Dermis blood vessel endothelial cell (primary cell): ENCODE measurements around the gene CD22. TPM values are rescaled to one million over a fixed set of nuclear protein-coding genes. Genes with fewer than 3 reads are reported as not detected.

ENCODE experiments used
- DNase-seq: peaks from one replicate; pipeline ENCODE4 v3.0.0; 2010
- total RNA-seq: library from RNA; depleted of rRNA; stranded (reverse); fragments of >200 nt; gene quantifications from 2 replicates; pipeline ENCODE4 v1.2.3, GENCODE V29; 2014

CD22 gene
- total RNA-seq, 1 donor from 2014 or later = 0.34 TPM

DNA sequence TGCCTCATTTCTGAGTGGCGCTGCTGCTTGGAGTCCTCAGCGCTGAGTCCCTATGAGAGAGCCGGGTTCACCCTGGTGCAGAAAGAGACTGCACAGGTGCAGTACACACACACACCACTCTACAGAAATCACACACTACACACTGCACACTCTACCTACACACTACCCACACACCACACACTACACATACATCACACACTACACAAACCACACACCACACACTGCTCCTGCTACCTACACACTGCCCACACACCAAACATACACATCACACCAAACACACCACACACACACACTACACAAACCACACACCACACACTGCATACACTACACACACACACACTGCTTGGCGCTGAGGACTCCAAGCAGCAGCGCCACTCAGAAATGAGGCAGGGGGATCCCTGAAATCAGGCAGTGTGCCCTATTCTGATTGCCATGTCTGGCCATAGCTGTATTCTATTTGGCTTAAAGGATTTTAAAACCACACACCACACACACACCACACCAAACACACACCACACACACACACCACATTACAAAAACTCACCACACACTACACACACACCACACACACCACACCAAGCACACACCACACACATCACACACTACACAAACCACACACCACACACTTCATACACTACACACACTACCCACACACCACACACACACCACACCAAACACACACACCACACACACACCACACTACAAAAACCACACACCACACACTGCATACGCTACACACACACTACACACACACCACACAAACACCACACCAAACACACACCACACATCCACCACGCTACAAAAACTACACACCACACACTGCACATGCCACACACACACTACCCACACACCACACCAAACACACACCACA lies 32.1 kb upstream of the CD22 start:
- no peak for DNase-seq

DNA sequence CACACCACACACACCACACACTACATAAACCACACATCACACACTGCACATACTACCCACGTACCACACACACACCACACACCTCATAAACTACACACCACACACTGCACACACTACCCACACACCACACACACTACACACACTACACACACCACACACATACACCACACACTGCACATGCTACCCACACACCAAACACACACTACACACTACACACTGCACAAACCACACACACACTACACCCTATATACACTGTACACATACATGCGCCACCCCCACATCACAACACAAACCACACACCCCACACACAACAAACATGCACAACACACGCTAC lies 31.5 kb upstream of the CD22 start:
- DNase-seq = no peak

DNA sequence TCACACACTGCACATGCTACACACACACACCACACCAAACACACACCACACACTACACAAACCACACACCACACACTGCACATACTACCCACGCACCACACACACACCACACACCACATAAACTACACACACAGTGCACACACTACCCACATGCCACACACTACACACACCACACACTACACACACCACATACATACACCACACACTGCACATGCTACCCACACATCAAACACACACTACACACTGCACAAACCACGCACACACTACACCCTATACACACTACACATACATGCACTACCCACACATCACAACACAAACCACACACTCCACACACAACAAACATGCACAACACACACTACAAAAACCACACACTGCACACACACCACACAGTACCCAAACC lies 31.1 kb upstream of the CD22 start:
- no peak for DNase-seq

DNA sequence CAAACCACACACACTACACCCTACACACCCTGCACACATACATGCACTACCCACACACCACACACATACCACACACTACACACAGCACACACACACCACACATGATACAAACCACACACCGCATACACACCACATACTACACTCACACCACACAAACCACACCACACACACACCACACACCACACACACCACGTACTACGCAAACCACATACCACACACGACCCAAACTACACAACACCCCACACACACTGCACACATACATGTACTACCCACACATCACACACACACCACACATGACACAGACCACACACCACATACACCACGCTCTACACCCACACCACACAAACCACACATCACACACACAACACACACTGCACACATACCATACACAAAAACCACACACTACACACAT lies 30.4 kb upstream of the CD22 start:
- DNase-seq = no peak

DNA sequence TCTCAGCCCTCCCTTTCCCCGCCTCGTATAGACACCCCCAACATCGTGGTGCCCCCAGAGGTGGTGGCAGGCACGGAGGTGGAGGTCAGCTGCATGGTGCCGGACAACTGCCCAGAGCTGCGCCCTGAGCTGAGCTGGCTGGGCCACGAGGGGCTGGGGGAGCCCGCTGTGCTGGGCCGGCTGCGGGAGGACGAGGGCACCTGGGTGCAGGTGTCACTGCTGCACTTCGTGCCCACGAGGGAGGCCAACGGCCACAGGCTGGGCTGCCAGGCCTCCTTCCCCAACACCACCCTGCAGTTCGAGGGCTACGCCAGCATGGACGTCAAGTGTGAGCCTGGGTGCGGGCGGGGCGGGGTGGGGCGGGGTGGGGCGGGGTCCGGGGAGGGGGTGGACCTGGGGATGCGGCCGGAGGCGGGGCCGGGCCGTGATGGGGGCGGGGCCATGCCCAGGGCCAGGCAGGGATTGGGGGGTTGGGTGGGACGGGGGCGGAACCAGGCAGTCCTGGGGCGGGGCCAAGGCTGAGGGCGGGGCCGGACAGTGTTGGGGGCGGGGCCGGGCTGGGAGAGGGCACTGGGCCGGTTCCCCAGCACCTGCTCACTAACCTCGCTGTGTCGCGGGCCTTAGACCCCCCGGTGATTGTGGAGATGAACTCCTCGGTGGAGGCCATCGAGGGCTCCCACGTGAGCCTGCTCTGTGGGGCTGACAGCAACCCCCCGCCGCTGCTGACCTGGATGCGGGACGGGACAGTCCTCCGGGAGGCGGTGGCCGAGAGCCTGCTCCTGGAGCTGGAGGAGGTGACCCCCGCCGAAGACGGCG lies 29.3 kb upstream of the CD22 start:
- DNase-seq = peak; percentile 11

DNA sequence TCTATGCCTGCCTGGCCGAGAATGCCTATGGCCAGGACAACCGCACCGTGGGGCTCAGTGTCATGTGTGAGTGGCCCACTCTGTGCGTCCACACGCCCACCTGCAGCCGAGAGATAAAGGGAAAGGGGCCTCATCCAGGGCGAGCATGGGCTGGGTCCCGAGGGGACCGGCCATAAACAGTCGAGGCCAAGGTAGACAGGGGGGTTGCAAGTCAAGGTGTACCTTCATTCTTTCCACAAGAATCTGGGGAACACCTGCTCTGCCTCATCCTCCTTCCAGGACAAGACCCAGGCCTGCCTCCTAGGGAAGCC lies 28.7 kb upstream of the CD22 start:
- no peak for DNase-seq

DNA sequence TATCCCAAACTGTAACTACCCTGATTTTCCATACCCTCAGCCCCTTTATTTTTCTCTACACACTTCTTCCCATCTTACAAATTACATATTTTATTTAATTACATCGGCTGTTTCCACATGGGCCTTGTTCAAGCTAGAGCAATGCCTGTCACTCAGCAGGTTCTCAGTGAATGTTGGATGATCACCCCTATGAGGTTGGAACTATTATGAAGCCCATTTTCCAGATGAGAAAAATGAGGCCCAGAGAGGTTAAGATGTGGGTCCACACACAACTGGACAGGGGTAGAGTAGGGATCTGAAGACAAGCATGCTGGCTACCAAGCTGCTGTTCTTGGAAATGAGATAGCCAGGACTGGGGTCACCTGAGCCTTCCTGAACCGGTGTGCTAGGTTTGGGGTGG lies 27.0 kb upstream of the CD22 start:
- DNase-seq = no peak

DNA sequence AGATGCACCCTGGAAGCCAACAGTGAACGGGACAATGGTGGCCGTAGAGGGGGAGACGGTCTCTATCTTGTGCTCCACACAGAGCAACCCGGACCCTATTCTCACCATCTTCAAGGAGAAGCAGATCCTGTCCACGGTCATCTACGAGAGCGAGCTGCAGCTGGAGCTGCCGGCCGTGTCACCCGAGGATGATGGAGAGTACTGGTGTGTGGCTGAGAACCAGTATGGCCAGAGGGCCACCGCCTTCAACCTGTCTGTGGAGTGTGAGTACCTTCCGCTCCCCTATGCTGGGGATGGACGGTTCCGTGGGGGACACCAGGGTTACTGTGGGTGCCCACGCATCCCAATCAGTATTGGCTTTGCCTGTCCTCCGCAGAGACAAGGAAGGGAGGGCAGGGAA lies 26.5 kb upstream of the CD22 start:
- DNase-seq = no peak

DNA sequence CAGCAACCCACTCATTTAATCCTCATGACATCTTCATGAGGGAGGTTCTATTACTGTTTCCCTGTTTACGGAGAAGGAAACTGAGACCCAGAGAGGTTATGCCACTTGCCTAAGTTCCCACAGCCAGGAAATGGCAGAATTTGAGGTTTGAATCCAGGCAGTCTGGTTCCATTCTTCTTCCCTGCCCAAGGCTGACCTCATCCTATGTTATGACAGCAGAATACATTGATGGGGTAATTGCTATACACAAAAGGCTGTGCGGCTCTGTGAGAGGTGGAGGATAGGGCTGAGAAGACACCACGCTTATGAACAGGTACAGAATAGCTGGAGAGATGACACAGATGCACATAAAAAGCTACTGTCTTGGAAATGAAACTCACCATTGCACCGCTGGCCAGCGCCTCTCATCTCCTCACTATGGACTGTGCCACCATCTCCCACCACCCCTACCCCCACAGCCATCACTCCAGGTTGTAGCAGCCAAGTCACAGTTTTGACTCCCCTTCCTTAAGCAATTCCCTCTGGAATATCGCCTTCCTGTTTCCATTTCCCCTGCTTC lies 25.6 kb upstream of the CD22 start:
- DNase-seq = no peak

DNA sequence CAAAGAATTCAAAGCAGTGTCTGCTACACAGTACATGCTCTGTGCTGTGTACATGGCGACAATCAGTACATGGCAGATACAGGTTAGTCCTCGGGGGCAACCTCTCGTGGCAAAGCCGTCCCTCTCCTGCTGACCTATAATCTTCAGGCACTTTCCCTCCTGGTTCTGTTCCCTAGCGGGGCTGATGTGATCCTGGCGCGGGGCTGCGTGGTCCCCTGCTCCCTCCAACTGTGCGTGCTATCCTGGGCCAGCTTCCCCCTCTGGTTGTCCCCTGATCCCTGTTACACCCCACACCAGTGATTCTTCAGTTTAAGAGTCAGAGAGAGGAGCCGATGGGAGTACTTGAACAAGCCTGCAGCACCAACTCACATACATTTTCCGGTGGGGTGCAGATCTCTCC lies 25.0 kb upstream of the CD22 start:
- no peak for DNase-seq

DNA sequence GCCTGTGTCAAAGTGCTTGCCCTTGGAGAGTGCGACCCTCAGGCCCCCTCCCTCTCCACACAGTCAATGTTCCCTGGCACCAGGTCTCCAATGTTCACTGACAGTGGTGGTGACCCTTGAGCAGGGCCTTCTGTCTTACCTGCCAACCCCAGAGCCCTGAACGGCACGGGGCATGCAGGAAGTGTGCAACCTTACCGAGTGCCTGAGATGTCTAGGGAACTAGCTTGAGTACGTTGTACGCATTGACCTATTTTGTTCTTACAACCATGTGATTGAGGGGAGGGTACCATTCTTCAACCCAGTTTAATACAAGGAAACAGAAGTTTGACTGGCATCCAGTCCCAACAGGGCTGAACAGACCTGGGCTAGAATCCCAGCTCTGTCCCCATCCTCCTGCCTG lies 23.8 kb upstream of the CD22 start:
- no peak for DNase-seq

DNA sequence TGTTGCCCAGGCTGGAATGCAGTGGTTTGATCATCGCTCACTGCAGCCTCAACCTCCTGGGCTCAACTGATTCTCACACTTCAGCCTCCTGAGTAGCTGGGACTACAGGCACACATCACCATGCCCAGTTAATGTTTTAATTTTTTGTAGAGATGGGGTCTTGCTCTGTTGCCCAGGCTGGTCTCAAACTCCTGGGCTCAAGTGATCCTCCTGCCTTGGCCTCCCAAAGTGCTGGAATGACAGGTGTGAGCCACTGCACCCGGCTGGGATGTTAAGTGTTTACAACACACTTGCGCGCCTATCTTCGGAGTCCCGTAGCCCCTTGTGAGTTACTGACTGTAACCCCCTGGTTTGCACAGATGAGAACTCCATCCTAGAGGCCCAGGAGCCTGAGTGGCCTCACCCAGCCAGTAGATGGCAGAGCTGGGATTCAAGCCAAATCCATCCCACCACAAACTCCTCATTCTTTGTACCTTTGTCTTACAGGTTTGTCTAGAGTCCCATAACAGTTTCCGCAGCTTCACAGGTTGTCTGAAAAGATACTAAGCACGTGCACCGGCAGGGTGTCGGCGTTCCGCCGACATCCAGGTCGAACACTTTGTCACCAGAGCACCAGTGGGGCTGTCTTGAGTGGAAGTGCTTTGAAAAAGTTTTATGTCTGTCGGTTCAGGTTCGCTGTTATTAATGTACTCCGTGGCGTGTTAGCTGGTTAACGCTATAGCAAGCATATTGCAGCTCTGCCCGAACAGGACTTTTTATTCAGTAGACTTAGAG lies 22.3 kb upstream of the CD22 start:
- DNase-seq = peak; percentile 30

DNA sequence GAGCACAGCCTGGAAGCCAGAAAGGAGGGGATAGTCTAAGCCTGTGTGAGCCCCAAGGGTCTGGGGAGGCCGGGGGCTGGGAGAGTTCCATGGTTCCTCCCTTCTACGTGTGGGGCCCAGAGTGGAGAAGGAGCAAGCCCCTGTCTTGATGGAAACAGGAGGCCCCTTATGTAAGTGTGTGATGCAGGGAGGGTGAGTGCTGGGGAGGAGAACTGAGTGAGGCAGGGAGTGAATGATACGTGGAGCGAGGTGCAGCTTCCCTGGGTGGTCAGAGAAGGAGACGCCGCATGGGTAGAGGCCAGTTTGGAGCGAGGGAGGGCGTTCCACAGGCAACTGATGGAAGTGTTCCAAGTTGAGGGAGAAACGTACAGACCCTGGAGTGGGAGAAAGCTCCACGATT lies 21.1 kb upstream of the CD22 start:
- DNase-seq = no peak

DNA sequence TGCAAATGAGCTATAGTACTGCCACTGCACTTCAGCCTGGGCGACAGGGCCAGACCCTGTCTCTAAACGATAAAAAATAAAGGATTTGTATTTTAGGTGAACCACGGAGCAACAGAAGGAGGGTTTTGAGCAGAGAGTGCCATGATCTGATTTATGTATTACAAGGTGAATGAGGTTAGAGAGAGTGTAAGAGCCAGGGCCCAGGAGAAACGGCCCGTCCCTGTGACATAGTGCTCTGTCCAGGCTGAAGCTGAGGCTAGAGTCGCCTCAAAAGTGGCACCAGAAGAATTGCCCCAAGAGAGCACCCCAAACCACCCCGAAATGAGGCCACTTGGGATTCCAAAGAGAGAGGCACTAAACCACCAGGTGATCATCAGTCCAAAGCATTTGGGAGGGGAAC lies 20.1 kb upstream of the CD22 start:
- DNase-seq = no peak

DNA sequence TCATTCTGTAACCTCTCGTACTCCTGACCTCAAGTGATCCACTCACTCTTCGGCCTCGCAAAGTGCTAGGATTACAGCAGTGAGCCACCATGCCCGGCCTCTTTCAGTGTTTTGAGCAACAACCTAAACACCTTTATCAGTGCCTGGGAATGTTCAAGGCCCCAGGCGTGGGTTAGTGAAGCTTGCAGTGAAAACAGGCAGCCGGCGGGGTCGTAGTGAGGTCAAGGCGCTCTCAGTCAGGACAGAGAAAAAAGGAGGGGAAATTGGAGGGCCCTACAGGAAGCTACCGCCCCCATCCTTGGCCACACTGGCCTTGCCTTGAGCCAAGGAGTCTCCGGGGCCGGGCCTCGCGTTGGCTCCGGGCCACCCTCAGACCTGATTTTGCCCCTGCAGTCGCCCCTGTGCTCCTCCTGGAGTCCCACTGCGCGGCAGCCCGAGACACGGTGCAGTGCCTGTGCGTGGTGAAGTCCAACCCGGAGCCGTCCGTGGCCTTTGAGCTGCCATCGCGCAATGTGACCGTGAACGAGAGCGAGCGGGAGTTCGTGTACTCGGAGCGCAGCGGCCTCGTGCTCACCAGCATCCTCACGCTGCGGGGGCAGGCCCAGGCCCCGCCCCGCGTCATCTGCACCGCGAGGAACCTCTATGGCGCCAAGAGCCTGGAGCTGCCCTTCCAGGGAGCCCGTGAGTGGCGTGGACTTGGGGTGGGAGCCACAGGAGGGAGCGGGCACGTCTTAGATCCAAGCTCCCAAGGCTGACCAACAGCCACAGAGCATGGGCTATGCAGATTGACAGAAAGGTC lies 19.3 kb upstream of the CD22 start:
- peak; percentile 50 for DNase-seq

DNA sequence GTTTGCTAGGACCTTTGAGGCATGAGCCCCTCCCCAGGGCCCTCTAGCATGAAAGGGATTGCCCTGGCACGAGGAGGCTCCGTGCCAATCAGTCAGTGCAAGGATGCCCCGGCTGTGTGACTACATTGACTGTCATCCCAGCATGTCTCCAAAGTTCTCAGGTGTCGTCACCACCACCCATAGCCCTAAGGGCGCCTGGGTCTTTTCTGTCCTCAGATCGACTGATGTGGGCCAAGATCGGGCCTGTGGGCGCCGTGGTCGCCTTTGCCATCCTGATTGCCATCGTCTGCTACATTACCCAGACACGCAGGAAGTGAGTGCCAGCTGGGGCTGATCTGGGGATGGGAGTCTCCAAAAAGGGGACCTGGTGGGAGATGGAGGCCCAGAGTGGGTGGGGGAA lies 18.7 kb upstream of the CD22 start:
- DNase-seq = no peak

DNA sequence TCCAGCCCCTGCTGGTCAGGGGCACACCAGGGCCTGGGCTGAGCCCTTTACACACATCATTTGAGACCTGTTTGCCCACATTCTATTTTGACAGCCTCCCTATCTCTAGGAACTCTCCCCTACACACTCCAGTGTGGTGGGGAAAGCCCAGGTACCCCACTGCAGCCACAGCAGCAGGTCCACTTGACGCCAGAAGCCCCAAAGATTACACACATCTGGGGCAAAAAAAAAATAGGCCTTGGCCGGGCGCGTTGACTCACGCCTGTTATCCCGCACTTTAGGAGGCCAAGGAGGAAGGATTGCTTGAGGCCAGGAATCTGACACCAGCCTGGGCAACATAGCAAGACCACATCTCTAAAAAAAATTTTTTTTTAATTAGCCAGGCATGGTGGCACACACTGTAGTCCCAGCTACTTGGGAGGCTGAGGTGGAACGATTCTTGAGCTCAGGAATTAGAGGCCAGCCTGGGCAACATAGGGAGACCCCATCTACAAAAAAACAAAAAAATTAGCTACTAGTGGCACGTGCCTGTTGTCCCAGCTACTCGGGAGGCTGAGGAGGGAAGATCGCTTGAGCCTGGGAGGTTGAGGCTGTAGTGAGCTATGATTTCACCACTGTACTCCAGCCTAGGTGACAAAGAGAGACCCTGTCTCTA lies 18.0 kb upstream of the CD22 start:
- DNase-seq = no peak

DNA sequence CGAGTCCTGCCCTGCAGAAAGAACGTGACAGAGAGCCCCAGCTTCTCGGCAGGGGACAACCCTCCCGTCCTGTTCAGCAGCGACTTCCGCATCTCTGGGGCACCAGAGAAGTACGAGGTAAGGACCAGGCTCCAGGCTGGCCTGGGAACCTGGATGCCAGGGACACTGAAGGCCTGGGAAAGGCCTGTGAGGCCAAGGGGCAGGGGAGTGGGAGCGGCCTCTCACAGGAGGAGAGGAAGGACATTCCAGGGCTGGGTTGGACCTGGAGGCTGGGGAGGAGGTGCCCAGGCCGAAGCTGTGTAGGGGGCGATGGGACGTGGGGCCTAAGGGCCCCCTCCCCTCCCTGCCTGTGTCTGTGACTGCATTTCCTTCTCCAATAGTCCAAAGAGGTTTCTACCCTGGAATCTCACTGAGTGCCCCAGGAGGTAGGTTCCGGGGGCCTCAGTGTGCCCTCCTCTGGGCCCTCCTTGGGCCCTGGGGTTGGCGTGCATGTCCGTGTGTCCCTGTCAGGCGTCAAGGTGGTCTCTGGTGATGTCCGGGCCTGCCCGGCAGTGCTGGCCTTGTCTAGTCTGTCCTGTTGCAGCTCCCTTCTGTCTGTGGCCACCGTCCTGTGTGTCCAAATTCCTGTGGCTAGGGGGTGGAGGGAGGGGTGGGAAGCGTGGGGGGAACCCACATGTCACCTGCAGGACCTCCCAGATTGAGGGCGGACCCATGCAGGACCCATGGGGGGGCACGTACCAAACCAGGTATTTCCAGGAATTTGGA lies 16.9 kb upstream of the CD22 start:
- DNase-seq = no peak

DNA sequence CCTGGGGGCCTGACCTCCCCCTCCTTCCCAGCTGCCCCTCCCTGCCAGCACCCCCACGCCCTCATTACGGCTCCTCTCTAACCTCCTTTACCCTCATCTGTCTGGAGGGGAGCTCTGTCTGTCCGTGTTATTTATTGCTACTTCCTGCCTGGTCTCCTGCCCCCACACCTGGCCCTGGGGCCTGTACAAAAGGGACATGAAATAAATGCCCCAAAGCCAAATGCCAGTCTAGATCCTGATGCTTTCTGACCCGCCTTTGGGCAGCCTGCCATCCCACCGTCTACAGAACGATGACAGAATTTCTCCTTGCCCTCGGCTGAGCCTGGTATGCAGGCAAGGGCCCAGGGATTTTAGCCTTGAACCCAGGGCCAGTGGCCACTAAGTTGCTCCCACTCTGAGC lies 15.4 kb upstream of the CD22 start:
- DNase-seq = no peak

DNA sequence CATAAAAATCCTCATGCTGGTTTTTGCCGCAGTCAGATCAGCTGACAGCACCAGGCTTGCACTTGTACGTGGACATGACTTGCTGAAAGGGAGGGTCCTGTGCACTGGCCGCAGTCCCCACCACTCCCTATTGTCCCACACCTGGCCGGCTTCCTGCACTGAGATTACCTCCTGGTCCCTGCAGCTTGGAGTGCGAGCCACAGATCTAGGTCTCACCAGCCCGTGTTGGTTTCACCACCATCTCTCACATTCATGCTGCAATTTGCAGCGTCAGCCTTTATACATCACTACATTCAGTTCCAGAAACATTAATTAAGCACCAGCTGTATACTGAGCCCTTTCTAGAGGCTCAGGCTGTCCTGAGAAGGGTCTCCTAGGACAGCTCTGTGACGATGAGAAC lies 15.0 kb upstream of the CD22 start:
- no peak for DNase-seq

DNA sequence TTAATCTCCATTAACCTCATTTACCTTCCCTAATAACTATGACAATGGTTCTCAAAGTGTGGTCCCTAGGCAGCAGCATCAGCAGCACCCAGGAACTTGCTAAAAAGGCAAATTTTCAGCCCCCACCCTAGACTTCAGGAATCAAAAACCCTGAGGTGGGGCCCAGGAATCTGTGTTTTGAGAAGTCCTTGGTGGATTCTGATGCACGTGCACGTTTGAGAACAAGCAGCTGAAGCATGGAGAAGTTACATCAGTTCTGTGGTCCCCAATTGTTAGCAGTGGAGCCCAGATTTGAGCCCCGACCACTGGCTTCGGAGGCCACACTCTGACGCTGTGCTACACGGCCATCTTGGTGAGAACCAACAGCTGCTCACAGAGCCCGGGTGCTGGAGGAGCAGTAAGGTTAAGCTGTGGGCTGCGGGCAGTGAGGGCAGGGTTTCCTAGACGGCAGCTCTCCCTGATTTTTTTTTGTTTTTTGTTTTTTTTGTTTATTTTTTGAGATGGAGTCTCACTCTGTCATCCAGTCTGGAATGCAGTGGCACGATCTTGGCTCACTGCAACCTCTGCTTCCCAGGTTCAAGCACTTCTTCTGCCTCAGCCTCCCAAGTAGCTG lies 14.0 kb upstream of the CD22 start:
- DNase-seq = no peak
